ENCODE results near the gene TSFM. TPM values are rescaled to one million over a fixed set of nuclear protein-coding genes. Genes with fewer than 3 reads are reported as not detected.
A peak's percentile ranks its signal among the peaks of the same experiment; 100 is the strongest.

TSFM gene
- total RNA-seq, 2 donors from 2014 or later = 37.7 to 39.9 TPM

DNA sequence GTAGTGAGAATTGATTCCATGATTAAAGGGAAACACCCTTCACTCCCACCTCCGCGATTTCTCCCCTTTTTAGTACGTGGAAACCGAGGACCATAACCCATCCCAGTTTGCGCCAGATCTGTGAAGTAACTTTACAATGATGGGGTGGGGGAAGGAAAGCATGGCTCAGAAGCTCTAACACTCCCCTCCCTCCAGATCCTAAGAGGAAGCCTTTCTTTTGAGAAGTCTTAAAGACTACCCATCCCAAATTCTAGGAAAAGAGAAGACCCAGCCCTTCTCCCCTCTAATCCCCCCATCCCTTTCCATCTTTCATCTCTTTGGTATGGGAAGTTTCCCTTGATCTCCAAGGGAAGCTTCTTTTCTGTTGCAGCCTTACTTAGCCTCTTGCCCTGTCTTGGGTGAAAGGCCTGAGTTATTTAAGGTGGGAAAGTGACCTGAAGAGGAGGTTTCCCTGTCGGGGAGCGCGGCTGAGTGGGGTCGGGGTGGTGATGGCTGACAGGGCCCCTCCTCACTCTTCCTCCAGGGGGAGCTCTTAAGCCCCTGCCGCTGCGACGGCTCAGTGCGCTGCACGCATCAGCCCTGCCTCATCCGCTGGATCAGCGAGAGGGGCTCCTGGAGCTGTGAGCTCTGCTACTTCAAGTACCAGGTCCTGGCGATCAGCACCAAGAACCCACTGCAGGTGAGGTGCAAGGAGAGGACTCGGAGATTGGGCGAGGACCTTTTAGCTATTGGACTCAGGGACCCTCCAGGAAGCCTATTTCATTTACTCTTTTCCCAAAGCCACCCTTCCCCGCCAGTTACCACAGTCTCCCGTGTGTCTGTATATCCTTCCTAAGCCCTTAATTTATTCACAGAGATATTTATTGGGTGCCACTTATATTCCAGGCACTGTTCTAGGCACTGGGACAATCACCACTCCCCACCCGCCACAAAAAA is 25.9 kb upstream of the TSFM start:
- peak; percentile 95 for DNase-seq
- no peak overlapping the region for H3K27ac ChIP-seq (ENCODE audit: low read depth, low read length)
- no peaks in the 10 kb centered on the region for H3K4me1 ChIP-seq (ENCODE audit: control insufficient read depth, insufficient read depth, low read length)
- no peaks in the 10 kb centered on the region for H3K9me3 Mint-ChIP-seq
- TF ChIP-seq, protein P1, sequence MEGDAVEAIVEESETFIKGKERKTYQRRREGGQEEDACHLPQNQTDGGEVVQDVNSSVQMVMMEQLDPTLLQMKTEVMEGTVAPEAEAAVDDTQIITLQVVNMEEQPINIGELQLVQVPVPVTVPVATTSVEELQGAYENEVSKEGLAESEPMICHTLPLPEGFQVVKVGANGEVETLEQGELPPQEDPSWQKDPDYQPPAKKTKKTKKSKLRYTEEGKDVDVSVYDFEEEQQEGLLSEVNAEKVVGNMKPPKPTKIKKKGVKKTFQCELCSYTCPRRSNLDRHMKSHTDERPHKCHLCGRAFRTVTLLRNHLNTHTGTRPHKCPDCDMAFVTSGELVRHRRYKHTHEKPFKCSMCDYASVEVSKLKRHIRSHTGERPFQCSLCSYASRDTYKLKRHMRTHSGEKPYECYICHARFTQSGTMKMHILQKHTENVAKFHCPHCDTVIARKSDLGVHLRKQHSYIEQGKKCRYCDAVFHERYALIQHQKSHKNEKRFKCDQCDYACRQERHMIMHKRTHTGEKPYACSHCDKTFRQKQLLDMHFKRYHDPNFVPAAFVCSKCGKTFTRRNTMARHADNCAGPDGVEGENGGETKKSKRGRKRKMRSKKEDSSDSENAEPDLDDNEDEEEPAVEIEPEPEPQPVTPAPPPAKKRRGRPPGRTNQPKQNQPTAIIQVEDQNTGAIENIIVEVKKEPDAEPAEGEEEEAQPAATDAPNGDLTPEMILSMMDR (conservative IDR thresholded peaks at IDR 0.05) = peak; percentile 92
- H3K9ac ChIP-seq (ENCODE audit: extremely low read depth, low read length, poor library complexity, severe bottlenecking) = no peak overlapping the region
- H3K4me3 Mint-ChIP-seq = peak overlapping the region; percentile 73
- H3K36me3 ChIP-seq (ENCODE audit: control insufficient read depth, insufficient read depth, low read length) = peaks cover 7% of the 10 kb centered on the region
- peaks cover 29% of the 10 kb centered on the region for H3K4me1 Mint-ChIP-seq
- no peak overlapping the region for H3K27ac Mint-ChIP-seq
- H3K27me3 ChIP-seq (ENCODE audit: control insufficient read depth, insufficient read depth, low read length, poor library complexity, severe bottlenecking) = peaks cover 56% of the 10 kb centered on the region
- H3K9me3 ChIP-seq (ENCODE audit: control insufficient read depth, low read length) = no peaks in the 10 kb centered on the region
- H3K36me3 Mint-ChIP-seq (ENCODE audit: low read depth) = peaks cover 13% of the 10 kb centered on the region
- H3K27me3 Mint-ChIP-seq (ENCODE audit: insufficient read depth) = peaks cover 68% of the 10 kb centered on the region
- peak overlapping the region; percentile 79 for H3K4me3 ChIP-seq (ENCODE audit: low read length)
- WGBS, 2 experiments (ENCODE audit: insufficient coverage in 1 of 2, insufficient read length in 1 of 2) = 13 to 18% methylated on average over 5 to 16 of the region's 22 CpGs

DNA sequence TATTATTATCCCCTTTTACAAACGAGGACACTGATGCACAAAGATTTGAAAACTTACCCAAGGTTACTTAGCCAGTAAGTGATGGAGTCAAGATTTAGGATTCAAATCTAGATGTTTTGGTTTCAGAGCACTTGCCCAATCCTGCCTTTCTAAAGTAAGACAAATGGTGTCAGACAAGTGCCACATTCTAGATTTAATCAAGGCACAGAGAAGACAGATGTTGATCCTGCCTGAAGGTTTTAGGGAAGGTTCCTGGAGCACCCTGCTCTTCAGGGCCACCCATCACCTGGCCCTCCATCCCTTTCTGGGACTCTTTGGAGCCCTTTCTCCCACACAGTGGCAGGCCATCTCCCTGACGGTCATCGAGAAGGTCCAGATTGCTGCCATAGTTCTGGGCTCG is 24.8 kb upstream of the TSFM start:
- H3K27me3 ChIP-seq (ENCODE audit: control insufficient read depth, insufficient read depth, low read length, poor library complexity, severe bottlenecking) = peaks cover 67% of the 10 kb centered on the region
- no peak overlapping the region for H3K4me3 ChIP-seq (ENCODE audit: low read length)
- peaks cover 7% of the 10 kb centered on the region for H3K36me3 ChIP-seq (ENCODE audit: control insufficient read depth, insufficient read depth, low read length)
- DNase-seq = no peak
- H3K9me3 ChIP-seq (ENCODE audit: control insufficient read depth, low read length) = no peaks in the 10 kb centered on the region
- WGBS, 2 experiments (ENCODE audit: insufficient coverage in 1 of 2, insufficient read length in 1 of 2) = 74 to 88% methylated on average over 4 of the region's 4 CpGs
- Mint-ChIP-seq H3K36me3 (ENCODE audit: low read depth) (peaks cover 12% of the 10 kb centered on the region), H3K27ac (no peak overlapping the region), H3K4me3 (no peak overlapping the region), H3K4me1 (peaks cover 25% of the 10 kb centered on the region), H3K27me3 (ENCODE audit: insufficient read depth) (peaks cover 77% of the 10 kb centered on the region), H3K9me3 (no peaks in the 10 kb centered on the region)
- no peak overlapping the region for H3K27ac ChIP-seq (ENCODE audit: low read depth, low read length)
- TF ChIP-seq, protein P1 (conservative IDR thresholded peaks at IDR 0.05) = no peak
- H3K4me1 ChIP-seq (ENCODE audit: control insufficient read depth, insufficient read depth, low read length) = no peaks in the 10 kb centered on the region
- no peak overlapping the region for H3K9ac ChIP-seq (ENCODE audit: extremely low read depth, low read length, poor library complexity, severe bottlenecking)

DNA sequence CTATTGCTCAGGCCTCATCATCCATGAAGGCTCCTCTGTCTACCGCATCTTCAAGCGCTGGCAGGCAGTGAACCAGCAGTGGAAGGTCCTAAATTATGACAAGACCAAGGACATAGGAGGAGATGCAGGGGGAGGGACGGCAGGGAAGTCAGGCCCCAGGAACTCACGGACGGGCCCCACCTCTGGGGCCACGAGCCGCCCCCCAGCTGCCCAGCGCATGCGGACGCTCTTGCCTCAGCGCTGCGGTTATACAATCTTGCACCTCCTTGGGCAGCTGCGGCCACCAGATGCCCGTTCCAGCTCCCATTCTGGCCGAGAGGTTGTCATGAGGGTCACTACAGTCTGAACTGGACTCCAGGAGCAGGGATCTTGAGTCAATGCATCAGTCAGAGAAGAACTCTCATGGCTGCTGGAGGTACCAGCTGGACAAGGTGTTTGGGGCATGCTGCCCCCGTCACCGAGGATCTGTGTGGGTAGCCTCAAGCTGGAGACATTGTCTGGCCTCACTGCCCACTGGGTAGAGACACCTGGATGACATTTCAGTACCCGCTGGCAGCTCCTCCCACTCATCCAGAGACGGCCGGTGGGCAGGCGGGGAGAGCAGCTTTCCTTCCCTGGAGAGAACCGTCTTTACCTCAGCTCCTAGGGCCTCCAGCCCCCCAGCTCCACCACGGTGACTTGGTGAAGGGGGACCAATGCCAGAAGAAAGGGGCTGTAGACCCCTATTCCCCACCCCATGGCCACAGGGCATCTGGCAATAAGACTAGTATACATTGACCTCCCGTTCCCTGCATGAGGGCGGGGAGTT is 23.8 kb upstream of the TSFM start:
- WGBS, 2 experiments (ENCODE audit: insufficient coverage in 1 of 2, insufficient read length in 1 of 2) = 89 to 90% methylated on average over 16 to 25 of the region's 25 CpGs
- H3K27me3 ChIP-seq (ENCODE audit: control insufficient read depth, insufficient read depth, low read length, poor library complexity, severe bottlenecking) = peaks cover 73% of the 10 kb centered on the region
- Mint-ChIP-seq H3K4me1 (peaks cover 16% of the 10 kb centered on the region), H3K27ac (no peak overlapping the region), H3K36me3 (ENCODE audit: low read depth) (peaks cover 12% of the 10 kb centered on the region), H3K4me3 (no peak overlapping the region), H3K27me3 (ENCODE audit: insufficient read depth) (peaks cover 80% of the 10 kb centered on the region), H3K9me3 (no peaks in the 10 kb centered on the region)
- DNase-seq = no peak
- peaks cover 7% of the 10 kb centered on the region for H3K36me3 ChIP-seq (ENCODE audit: control insufficient read depth, insufficient read depth, low read length)
- TF ChIP-seq, protein P1 (conservative IDR thresholded peaks at IDR 0.05) = no peak
- no peaks in the 10 kb centered on the region for H3K4me1 ChIP-seq (ENCODE audit: control insufficient read depth, insufficient read depth, low read length)
- no peak overlapping the region for H3K4me3 ChIP-seq (ENCODE audit: low read length)
- no peak overlapping the region for H3K27ac ChIP-seq (ENCODE audit: low read depth, low read length)
- no peak overlapping the region for H3K9ac ChIP-seq (ENCODE audit: extremely low read depth, low read length, poor library complexity, severe bottlenecking)
- H3K9me3 ChIP-seq (ENCODE audit: control insufficient read depth, low read length) = no peaks in the 10 kb centered on the region

Data from endodermal cell (in vitro differentiated cells).